Thyroid gland (tissue), 4 donors: ENCODE data around the gene RTN4RL1.

ENCODE experiments used
- CTCF ChIP-seq, 6 experiments: fragments of 200-600 bp in 3 of 6; fragments of 450-650 bp in 3 of 6; sonication (generic) in 3 of 6; IDR thresholded peaks; one replicate each; pipeline ENCODE4 v1.5.1; 2016 to 2019; ENCODE audit warnings: antibody characterized with exemption in 6 of 6, mild to moderate bottlenecking in 2 of 6, inconsistent platforms in 1 of 6, moderate library complexity in 1 of 6
- POLR2A ChIP-seq, 2 donors: fragments of 450-650 bp; IDR thresholded peaks; one replicate each; pipeline ENCODE4 v1.6.1; 2017; ENCODE audit warnings: antibody characterized with exemption in 2 of 2, mild to moderate bottlenecking in 2 of 2, moderate library complexity in 1 of 2

- TF ChIP-seq CTCF (IDR thresholded peaks at IDR 0.05) (no peak), POLR2A (IDR thresholded peaks at IDR 0.05) (no peak)
Measured at GRCh38 chr17:2004435-2004952, 20.6 kb downstream of the RTN4RL1 start.
